Activated naive CD4-positive, alpha-beta T cell treated with anti-CD3 and anti-CD28 coated beads, Interleukin-2, amount 10 ng/mL, durations not matched to agents 7 days and 5 days (primary cell): ENCODE measurements around the gene VWC2L.

Source experiments
- CTCF ChIA-PET: fragments of 350-600 bp; sonication (Branson Sonifier 250); formaldehyde crosslinking; loops from one replicate; lab custom pipeline; 2021; ENCODE audit warnings: antibody characterized with exemption; lab: Charles Lee
- DNase-seq: peaks from one replicate; pipeline ENCODE4 v3.0.0-alpha.2; 2020
- H3K27ac Mint-ChIP-seq: one replicate; pipeline ENCODE4 v1.8.0; 2021; ENCODE audit warnings: mild to moderate bottlenecking, moderate library complexity, mixed read lengths
- H3K27me3 Mint-ChIP-seq: one replicate; pipeline ENCODE4 v1.8.0; 2021; ENCODE audit warnings: mild to moderate bottlenecking, mixed read lengths
- H3K36me3 Mint-ChIP-seq: one replicate; pipeline ENCODE4 v1.8.0; 2021; ENCODE audit warnings: mixed read lengths
- H3K4me1 Mint-ChIP-seq: one replicate; pipeline ENCODE4 v1.8.0; 2021; ENCODE audit warnings: mixed read lengths
- H3K4me3 Mint-ChIP-seq: one replicate; pipeline ENCODE4 v1.8.0; 2021; ENCODE audit warnings: mild to moderate bottlenecking, moderate library complexity, mixed read lengths
- H3K9me3 Mint-ChIP-seq: one replicate; pipeline ENCODE4 v1.8.0; 2021; ENCODE audit warnings: mixed read lengths

Gene VWC2L

GRCh38 chr2:214628091-214628490 lies 217.2 kb downstream of the VWC2L start:
- H3K4me3 Mint-ChIP-seq = no peak overlapping the region
- no peaks in the 10 kb centered on the region for H3K27me3 Mint-ChIP-seq
- no peaks in the 10 kb centered on the region for H3K9me3 Mint-ChIP-seq
- no peak overlapping the region for H3K27ac Mint-ChIP-seq
- no peaks in the 10 kb centered on the region for H3K4me1 Mint-ChIP-seq
- no peak for DNase-seq
- CTCF ChIA-PET = no interaction called here
- H3K36me3 Mint-ChIP-seq = no peaks in the 10 kb centered on the region
